Activated T-cell treated with anti-CD3 and anti-CD28 coated beads, Interleukin-2, amount 50 U/mL, for 1 hour (primary cell): Measurements from ENCODE around the gene PACSIN1.

Source experiments
- DNase-seq: peaks from one replicate; pipeline ENCODE4 v3.0.0-alpha.2; 2020

PACSIN1 gene

GRCh38 chr6:34547701-34548644, 82.1 kb downstream of the PACSIN1 start:
- no peak for DNase-seq

GRCh38 chr6:34549026-34549803, 83.3 kb downstream of the PACSIN1 start:
- DNase-seq = no peak

GRCh38 chr6:34549804-34550202, 83.9 kb downstream of the PACSIN1 start:
- DNase-seq = no peak

- no peak for DNase-seq
Observed at GRCh38 chr6:34551720-34552119, 85.8 kb downstream of the PACSIN1 start.

- DNase-seq = no peak
Observed at GRCh38 chr6:34552620-34553019, 86.7 kb downstream of the PACSIN1 start.

GRCh38 chr6:34553146-34553545, 87.3 kb downstream of the PACSIN1 start:
- no peak for DNase-seq

- DNase-seq = no peak
Observed at GRCh38 chr6:34553750-34554149, 87.9 kb downstream of the PACSIN1 start.

GRCh38 chr6:34554291-34555006, 88.6 kb downstream of the PACSIN1 start:
- no peak for DNase-seq

GRCh38 chr6:34555007-34555322, 89.1 kb downstream of the PACSIN1 start:
- no peak for DNase-seq

GRCh38 chr6:34555328-34555727, 89.5 kb downstream of the PACSIN1 start:
- DNase-seq = no peak

GRCh38 chr6:34556031-34556471, 90.2 kb downstream of the PACSIN1 start, which contains the start of gene SPDEF:
SPDEF (minus strand) TSS chr6:34556329; CDS start chr6:34544455, 11,874 bp downstream.
- DNase-seq = no peak

- no peak for DNase-seq
Observed at GRCh38 chr6:34556493-34556892, 90.6 kb downstream of the PACSIN1 start.

- DNase-seq = no peak
Observed at GRCh38 chr6:34557228-34557627, 91.4 kb downstream of the PACSIN1 start.

- no peak for DNase-seq
Observed at GRCh38 chr6:34558172-34558714, 92.4 kb downstream of the PACSIN1 start.

- DNase-seq = no peak
Observed at GRCh38 chr6:34559651-34560365, 93.9 kb downstream of the PACSIN1 start.

GRCh38 chr6:34560366-34561226, 94.7 kb downstream of the PACSIN1 start:
- no peak for DNase-seq

GRCh38 chr6:34561227-34561530, 95.3 kb downstream of the PACSIN1 start:
- DNase-seq = no peak

GRCh38 chr6:34562350-34562749, 96.5 kb downstream of the PACSIN1 start:
- DNase-seq = no peak

GRCh38 chr6:34562861-34563512, 97.1 kb downstream of the PACSIN1 start:
- DNase-seq = no peak

- DNase-seq = no peak
Observed at GRCh38 chr6:34563513-34563870, 97.6 kb downstream of the PACSIN1 start.

GRCh38 chr6:34564181-34564580, 98.3 kb downstream of the PACSIN1 start:
- no peak for DNase-seq
